Measurements from ENCODE around the gene COL26A1. TPM values are rescaled to one million over a fixed set of nuclear protein-coding genes. Genes with fewer than 3 reads are reported as not detected.

The COL26A1 gene
- total and polyA plus RNA-seq, 2 experiments from 2014 or later: 11.6 to 19.1 TPM

DNA sequence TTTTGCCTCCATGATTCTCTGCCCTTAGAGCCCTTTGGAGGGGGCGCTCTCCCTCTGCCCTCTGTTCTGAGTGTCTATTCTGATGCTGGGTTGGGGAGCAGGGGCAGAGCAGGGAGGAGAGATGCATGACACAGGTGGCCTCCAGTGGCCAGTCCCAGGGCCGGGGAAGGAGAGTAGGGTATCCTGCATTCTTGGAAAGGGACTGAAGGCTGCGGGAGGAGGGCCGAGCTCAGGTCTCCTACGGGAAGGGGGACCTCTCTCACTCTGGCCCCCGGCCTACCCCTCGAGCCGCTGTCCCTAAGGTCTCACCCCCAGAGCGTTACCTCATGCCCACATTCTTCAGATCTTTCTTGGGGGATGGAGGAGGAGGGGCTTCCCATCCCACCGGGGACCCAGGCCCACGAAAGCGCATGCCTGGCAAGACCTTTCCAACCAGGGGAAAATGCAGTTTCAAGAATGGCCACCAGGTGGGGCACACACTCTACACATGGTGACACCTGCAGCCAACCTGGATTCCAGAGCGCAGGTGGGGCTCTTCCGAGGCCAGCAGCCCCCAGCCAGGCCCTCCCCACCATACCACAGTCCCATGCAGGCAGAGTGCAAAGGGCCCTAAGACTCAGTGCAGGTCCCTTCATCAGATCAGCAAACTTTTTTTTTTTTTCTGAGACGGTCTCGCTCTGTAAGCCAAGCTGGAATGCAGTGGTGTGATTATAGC is 180.0 kb downstream of the COL26A1 start:
- DNase-seq (ENCODE audit: low spot score): peak; percentile 85
- H4K20me1 ChIP-seq (ENCODE audit: insufficient read depth, poor library complexity, severe bottlenecking): no peaks in the 10 kb centered on the region
- no peaks in the 10 kb centered on the region for H3K27me3 ChIP-seq
- no peak overlapping the region for H3K27ac ChIP-seq
- TF ChIP-seq EZH2 (IDR thresholded peaks at IDR 0.05; ENCODE audit: borderline replicate concordance) (no peak), EZH2phosphoT487 (IDR thresholded peaks at IDR 0.05; ENCODE audit: low read depth, severe bottlenecking, unreplicated experiment) (no peak)
- TF ChIP-seq, protein P1, sequence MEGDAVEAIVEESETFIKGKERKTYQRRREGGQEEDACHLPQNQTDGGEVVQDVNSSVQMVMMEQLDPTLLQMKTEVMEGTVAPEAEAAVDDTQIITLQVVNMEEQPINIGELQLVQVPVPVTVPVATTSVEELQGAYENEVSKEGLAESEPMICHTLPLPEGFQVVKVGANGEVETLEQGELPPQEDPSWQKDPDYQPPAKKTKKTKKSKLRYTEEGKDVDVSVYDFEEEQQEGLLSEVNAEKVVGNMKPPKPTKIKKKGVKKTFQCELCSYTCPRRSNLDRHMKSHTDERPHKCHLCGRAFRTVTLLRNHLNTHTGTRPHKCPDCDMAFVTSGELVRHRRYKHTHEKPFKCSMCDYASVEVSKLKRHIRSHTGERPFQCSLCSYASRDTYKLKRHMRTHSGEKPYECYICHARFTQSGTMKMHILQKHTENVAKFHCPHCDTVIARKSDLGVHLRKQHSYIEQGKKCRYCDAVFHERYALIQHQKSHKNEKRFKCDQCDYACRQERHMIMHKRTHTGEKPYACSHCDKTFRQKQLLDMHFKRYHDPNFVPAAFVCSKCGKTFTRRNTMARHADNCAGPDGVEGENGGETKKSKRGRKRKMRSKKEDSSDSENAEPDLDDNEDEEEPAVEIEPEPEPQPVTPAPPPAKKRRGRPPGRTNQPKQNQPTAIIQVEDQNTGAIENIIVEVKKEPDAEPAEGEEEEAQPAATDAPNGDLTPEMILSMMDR (IDR thresholded peaks at IDR 0.05; ENCODE audit: poor library complexity): peak; percentile 92
- H3K4me2 ChIP-seq: peak overlapping the region; percentile 20
- H3K36me3 ChIP-seq (replicated peaks; ENCODE audit: insufficient read depth, low read depth): no peaks in the 10 kb centered on the region
- no peaks in the 10 kb centered on the region for H3K79me2 ChIP-seq
- 39% methylated on average over 15 of the region's 16 CpGs for WGBS (ENCODE audit: low lambda C conversion rate, missing lambda C conversion rate)
- H3K4me3 ChIP-seq: no peak overlapping the region
- H2AFZ ChIP-seq: no peak overlapping the region
- no peaks in the 10 kb centered on the region for H3K4me1 ChIP-seq (ENCODE audit: insufficient read depth)
- no peaks in the 10 kb centered on the region for H3K9me3 ChIP-seq (ENCODE audit: low read depth)
- H3K9me2 ChIP-seq (replicated peaks; ENCODE audit: insufficient read depth): no peaks in the 10 kb centered on the region

DNA sequence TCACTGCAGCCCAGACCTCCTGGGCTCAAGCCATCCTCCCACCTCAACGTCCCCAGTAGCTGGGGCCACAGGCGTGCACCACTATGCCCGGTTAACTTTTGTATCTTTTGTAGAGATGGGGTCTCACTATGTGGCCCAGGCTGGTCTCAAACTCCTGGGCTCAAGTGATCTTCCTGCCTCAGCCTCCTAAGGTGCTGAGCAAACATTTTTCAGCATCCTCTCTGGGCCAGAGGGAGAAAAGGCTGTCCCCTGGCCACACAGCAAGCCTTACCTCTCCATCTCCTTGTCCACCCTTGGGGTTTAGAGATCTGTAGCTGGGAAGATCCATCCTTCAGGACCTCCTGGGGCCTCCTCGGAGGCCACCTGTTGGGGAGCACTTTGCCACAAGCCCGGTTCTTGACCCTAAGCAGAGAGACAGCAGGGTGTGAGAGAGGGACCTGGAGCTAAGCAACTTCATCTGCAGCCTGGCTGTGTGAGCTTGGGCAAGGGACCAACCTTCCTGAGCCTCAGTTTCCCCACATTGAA is 180.6 kb downstream of the COL26A1 start:
- Histone ChIP-seq H3K4me2 (peak overlapping the region; percentile 20), H2AFZ (no peak overlapping the region), H3K36me3 (replicated peaks; ENCODE audit: insufficient read depth, low read depth) (no peaks in the 10 kb centered on the region), H3K4me1 (ENCODE audit: insufficient read depth) (no peaks in the 10 kb centered on the region), H3K9me3 (ENCODE audit: low read depth) (no peaks in the 10 kb centered on the region), H3K4me3 (no peak overlapping the region), H4K20me1 (ENCODE audit: insufficient read depth, poor library complexity, severe bottlenecking) (no peaks in the 10 kb centered on the region), H3K9me2 (replicated peaks; ENCODE audit: insufficient read depth) (no peaks in the 10 kb centered on the region), H3K79me2 (no peaks in the 10 kb centered on the region), H3K27ac (no peak overlapping the region), H3K27me3 (no peaks in the 10 kb centered on the region)
- 70% methylated on average over 5 of the region's 5 CpGs for WGBS (ENCODE audit: low lambda C conversion rate, missing lambda C conversion rate)
- no peak for TF ChIP-seq EZH2 (IDR thresholded peaks at IDR 0.05; ENCODE audit: borderline replicate concordance)
- TF ChIP-seq EZH2phosphoT487 (IDR thresholded peaks at IDR 0.05; ENCODE audit: low read depth, severe bottlenecking, unreplicated experiment): no peak
- TF ChIP-seq, protein P1 (IDR thresholded peaks at IDR 0.05; ENCODE audit: poor library complexity): no peak
- no peak for DNase-seq (ENCODE audit: low spot score)

DNA sequence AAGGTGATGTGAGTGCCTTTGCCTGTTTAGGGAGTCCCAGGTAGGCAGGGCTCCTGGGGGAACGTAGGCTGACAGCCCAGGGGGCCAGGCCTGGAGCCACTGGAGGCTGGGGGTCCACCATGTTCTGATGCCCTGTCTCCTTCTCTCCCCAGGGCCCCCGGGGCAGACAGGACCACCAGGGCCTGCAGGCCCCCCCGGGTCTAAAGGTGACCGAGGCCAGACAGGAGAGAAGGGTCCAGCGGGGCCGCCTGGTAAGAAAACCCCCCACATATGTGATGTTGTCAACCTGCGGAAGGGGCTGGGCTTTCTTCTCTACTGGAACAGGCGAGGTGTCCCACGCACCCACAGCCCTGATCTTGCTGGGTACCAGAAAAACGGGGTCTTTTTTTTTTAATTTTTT is 181.2 kb downstream of the COL26A1 start:
- 94% methylated on average over 10 of the region's 10 CpGs for WGBS (ENCODE audit: low lambda C conversion rate, missing lambda C conversion rate)
- no peaks in the 10 kb centered on the region for H3K27me3 ChIP-seq
- H3K4me1 ChIP-seq (ENCODE audit: insufficient read depth): no peaks in the 10 kb centered on the region
- no peaks in the 10 kb centered on the region for H4K20me1 ChIP-seq (ENCODE audit: insufficient read depth, poor library complexity, severe bottlenecking)
- no peaks in the 10 kb centered on the region for H3K79me2 ChIP-seq
- H3K27ac ChIP-seq: no peak overlapping the region
- H3K36me3 ChIP-seq (replicated peaks; ENCODE audit: insufficient read depth, low read depth): no peaks in the 10 kb centered on the region
- TF ChIP-seq EZH2phosphoT487 (IDR thresholded peaks at IDR 0.05; ENCODE audit: low read depth, severe bottlenecking, unreplicated experiment) (no peak), EZH2 (IDR thresholded peaks at IDR 0.05; ENCODE audit: borderline replicate concordance) (no peak)
- TF ChIP-seq, protein P1 (IDR thresholded peaks at IDR 0.05; ENCODE audit: poor library complexity): no peak
- no peak overlapping the region for H3K4me3 ChIP-seq
- H3K9me2 ChIP-seq (replicated peaks; ENCODE audit: insufficient read depth): no peaks in the 10 kb centered on the region
- no peaks in the 10 kb centered on the region for H3K9me3 ChIP-seq (ENCODE audit: low read depth)
- no peak overlapping the region for H3K4me2 ChIP-seq
- no peak overlapping the region for H2AFZ ChIP-seq
- no peak for DNase-seq (ENCODE audit: low spot score)
